GM12864 (cell line): ENCODE measurements around the gene SPATA9.

Experiments
- DNase-seq: peaks from one replicate; pipeline ENCODE4 v3.0.0-alpha.2; 2011; ENCODE audit warnings: low read depth
- H3K4me3 ChIP-seq: 2 replicates; pipeline ENCODE4 v1.5.1; 2011; ENCODE audit warnings: mild to moderate bottlenecking, low read depth, low read length, control low read depth
- CTCF ChIP-seq: IDR thresholded peaks from 2 replicates; pipeline ENCODE4 v1.5.1; 2011; ENCODE audit warnings: low read depth, mild to moderate bottlenecking, moderate library complexity, low read length, control low read depth, inconsistent platforms; ENCODE audit errors: missing control alignments

Gene SPATA9

GRCh38 chr5:95723632-95724369 is 41.0 kb upstream of the SPATA9 start:
- TF ChIP-seq CTCF, result no peak
- no peak overlapping the region for H3K4me3 ChIP-seq
- no peak for DNase-seq

- TF ChIP-seq CTCF, result no peak
- H3K4me3 ChIP-seq, result no peak overlapping the region
- no peak for DNase-seq
Measured at GRCh38 chr5:95721582-95722295, 38.9 kb upstream of the SPATA9 start.

GRCh38 chr5:95720094-95720786 is 37.4 kb upstream of the SPATA9 start:
- no peak for DNase-seq
- TF ChIP-seq CTCF, result no peak
- H3K4me3 ChIP-seq, result no peak overlapping the region

GRCh38 chr5:95718738-95719137 is 35.9 kb upstream of the SPATA9 start:
- no peak overlapping the region for H3K4me3 ChIP-seq
- no peak for TF ChIP-seq CTCF

GRCh38 chr5:95718203-95718602 is 35.4 kb upstream of the SPATA9 start:
- no peak for TF ChIP-seq CTCF
- no peak for DNase-seq
- no peak overlapping the region for H3K4me3 ChIP-seq

More at GRCh38 chr5:95718738-95719137, 35.9 kb upstream of the SPATA9 start:
- no peak for DNase-seq

- no peak overlapping the region for H3K4me3 ChIP-seq
- TF ChIP-seq CTCF, result no peak
- no peak for DNase-seq
Measured at GRCh38 chr5:95717439-95717838, 34.6 kb upstream of the SPATA9 start.
